ENCODE data around the gene NRXN3. TPM values are rescaled to one million over a fixed set of nuclear protein-coding genes. Genes with fewer than 3 reads are reported as not detected.

The NRXN3 gene
- total RNA-seq, 1 experiment from 2014 or later, result 0.23 TPM

DNA sequence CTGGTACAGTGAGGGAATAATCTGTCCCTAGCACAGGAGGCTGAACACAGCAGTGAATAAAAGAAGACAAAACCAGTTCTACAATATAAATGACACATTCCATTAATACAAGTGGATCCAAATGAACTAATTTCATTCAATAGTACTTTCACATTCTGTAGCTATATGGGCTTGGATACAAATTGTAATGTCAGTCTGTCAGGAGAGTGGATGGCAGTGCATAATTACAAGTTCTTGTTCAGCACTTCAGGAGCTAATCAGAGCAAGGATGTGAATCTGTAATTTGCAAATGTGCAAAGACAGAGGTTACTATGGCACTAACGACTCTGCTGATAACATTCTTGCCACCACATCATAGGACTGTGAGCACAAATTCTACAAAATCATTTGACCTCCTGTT lies 1343.3 kb downstream of the NRXN3 start:
- no peak for DNase-seq (ENCODE audit: low read depth)

DNA sequence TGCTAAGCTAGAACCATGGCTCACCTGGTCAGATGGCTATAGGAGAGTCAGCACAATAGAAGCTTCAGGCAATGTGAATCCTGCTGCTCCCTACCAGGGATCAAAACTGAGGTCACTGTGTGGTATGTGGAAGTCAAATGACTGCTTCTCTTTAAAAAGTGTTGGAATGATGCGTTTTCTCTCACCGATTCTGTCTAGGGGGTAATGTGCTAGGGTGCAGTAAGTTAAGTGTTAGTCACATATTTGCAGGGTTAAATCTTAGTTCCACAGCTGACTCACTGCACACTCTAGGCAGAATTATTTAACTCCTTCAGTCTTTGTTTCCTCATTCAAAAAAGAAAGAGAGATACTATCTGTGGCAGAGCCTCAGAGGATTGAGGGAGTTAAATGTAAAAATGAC lies 1344.5 kb downstream of the NRXN3 start:
- DNase-seq (ENCODE audit: low read depth), result peak; percentile 55

DNA sequence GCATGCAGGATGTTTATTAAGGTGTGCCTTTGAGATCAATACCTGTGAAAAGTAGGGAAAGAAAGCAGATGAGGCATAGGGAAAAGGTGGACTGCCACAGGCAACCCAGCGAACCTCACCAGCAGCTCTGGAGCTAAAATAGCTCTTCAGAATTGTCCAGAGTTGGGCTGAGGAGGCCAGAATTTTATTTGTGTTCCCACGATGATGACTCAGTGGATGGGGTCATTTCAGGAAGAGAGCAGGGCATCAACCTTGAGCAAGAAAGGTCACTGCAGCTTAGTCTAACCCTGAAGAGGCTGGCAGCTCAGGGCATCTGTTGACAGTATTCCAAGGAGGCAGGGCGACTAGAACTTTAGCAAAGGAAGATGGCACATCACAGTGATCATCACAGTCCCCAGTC lies 1345.0 kb downstream of the NRXN3 start:
- DNase-seq (ENCODE audit: low read depth), result peak; percentile 33

DNA sequence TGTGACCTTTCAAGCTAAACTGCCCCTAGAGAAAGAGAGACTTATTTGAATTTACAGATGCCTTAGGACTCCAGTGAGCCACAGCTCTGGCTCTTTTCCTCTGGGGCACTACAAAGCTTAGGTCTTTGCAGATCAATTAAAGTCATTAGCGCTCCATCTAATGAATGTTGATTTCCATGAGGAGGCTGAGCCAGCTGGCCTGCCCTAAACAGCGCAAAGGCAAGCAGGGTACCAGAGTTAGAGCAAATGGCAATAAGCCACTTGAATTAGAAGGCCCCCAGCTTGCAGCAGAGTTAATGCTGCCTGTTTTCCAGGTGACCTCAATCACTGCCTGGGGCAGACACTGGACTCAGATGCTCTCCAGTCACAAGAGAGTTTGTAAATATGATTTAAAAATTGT lies 1345.8 kb downstream of the NRXN3 start:
- DNase-seq (ENCODE audit: low read depth), result no peak

- no peak for DNase-seq (ENCODE audit: low read depth)
Measured at GRCh38 chr14:79525416-79525815, 1355.2 kb downstream of the NRXN3 start.

DNA sequence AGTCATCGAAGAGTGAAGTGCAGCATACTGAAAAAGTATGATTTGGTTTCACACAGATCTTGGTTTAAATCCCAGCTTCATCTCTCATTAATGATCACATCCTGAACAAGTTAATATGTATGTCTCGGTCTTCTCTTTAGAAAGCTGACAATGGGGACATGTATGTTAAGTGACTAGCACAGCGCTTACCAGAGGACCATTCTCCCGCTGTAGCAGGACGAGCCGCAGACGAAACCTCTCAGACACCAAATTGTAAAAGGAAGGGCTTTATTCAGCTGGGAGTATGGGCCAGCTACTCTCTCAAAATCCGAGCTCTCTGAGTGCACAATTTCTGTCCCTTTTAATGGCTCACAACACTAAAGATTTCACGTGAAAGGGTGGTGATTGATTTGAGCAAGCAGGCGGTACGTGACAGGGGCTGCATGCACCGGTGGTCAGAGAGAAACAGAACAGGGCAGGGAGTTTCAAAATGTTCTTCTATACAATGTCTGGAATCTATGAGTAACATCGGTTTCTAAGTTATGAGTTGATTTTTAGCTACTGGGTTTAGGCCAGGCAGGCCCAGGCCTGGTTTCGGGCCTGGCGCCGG lies 1358.7 kb downstream of the NRXN3 start:
- DNase-seq (ENCODE audit: low read depth), result no peak

DNA sequence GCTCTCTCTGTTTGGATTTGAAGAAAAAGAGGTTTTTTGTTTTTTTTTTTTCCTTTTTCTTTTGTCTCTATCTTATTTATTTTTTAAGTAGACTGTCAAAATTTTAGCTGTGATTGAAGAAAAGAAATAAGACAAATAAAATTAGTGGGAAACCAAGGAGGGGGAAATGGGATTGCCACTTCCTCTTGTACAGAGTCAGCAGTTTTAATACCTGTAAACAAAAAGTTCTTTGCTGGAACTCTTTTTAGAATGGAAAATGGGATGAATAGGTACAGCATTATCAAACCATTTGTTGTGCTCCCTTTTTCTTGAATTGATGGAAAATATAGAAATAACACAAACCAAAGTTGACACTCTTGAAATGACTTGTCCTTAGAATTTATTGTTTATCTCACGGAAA lies 1360.4 kb downstream of the NRXN3 start:
- no peak for DNase-seq (ENCODE audit: low read depth)

GRCh38 chr14:79534703-79535353 lies 1364.7 kb downstream of the NRXN3 start:
- no peak for DNase-seq (ENCODE audit: low read depth)

GRCh38 chr14:79540394-79540793 lies 1370.2 kb downstream of the NRXN3 start:
- DNase-seq (ENCODE audit: low read depth), result no peak

DNA sequence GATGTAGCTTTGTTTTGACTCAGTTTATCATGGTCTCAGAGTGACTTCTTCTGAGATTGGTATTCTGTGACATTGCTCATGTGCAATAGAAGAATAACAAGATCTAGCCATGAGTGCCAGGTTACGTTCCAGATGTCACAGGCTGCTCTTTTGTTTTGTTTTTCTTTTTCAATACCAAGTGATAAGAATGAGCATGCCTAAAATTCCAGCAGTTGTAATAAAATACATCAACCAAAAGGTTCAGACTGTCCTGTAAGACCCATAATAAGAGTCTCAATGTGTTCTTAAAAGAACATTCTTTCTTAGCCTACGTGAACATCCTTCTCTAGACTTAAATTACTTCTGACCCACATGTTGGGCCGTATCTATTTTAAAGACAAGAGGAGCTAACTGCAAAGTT lies 1371.9 kb downstream of the NRXN3 start:
- DNase-seq (ENCODE audit: low read depth), result peak; percentile 3

DNA sequence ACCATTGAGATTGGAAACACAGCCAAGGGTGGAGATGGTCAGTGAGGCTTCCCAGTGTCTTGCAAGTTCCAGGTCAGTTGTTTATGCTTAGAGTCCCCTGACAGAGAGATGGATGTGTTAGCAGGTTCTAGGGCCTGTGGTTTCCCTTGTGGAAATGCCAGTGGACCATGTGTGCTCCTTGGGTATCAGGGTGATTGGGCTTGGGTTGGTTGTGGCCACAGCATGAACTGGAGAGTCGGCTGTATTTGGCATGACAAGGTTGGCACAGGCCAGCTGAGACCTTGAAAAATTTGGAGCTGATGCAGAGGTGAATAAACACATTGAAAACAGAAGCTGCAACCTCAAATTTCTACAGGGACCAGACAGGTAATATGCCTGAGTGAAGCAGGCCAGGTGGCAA lies 1373.2 kb downstream of the NRXN3 start:
- no peak for DNase-seq (ENCODE audit: low read depth)

- DNase-seq (ENCODE audit: low read depth), result peak; percentile 22
Measured at GRCh38 chr14:79543967-79544697, 1374.0 kb downstream of the NRXN3 start.

- no peak for DNase-seq (ENCODE audit: low read depth)
Measured at GRCh38 chr14:79544698-79545070, 1374.5 kb downstream of the NRXN3 start.

DNA sequence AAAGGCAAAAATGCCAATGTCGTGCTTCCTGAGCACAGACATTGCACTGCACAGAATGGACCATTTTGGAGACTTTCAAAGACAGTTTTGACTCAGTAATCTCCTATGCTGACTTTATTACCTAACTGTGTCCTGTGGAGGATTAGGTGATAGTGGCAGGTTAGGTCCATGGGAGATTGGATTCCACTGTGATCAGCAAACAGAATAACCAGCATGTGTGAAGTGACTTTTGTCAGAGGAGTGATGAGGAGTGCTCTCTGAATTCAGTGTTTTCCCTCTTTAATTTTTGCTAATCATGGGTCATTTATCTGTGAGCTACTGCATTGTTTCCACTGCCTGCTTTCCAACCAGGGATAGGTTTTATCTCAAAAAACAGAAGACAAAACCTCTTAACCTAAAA lies 1378.7 kb downstream of the NRXN3 start:
- no peak for DNase-seq (ENCODE audit: low read depth)

DNA sequence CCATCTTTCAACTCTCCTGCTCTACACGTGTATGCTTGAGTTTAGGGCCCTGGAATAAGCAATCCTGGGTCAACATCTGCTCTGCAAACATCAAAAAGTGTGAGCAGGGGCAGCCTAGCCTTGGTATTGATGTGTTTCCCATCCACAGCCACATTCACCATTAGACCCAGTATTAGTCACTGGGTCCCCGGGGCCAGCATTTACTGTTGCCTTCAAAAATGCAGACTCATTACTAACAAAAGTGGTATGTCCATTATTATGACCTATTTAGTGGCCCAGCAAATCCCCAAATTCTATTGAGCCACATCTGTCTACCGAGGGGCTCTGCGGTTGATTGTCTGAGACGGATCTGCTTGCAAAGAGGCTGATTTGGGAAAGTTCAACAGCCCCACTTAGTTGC lies 1379.3 kb downstream of the NRXN3 start:
- peak; percentile 22 for DNase-seq (ENCODE audit: low read depth)

GRCh38 chr14:79551523-79551922 lies 1381.3 kb downstream of the NRXN3 start:
- no peak for DNase-seq (ENCODE audit: low read depth)

- DNase-seq (ENCODE audit: low read depth), result no peak
Measured at GRCh38 chr14:79552778-79553177, 1382.6 kb downstream of the NRXN3 start.

DNA sequence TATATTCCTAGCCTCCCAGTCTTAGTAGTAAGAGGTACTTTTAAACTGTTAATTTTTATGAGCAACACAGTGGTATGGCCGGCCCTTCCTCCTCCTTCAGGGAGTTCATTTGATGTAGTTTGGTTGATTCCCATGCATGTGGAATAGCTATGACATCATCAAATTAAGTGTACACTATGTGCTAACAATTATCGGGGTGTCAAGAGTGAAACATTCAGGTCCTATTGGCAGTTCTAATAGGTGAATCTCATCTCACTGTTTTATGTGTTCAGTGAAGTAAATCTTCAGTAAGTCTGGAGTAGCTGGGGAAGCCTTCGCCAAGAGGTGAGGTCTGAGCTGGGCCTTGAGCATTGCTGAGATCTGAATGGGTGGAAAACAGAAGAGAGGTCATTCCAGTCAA lies 1384.6 kb downstream of the NRXN3 start:
- DNase-seq (ENCODE audit: low read depth), result no peak

DNA sequence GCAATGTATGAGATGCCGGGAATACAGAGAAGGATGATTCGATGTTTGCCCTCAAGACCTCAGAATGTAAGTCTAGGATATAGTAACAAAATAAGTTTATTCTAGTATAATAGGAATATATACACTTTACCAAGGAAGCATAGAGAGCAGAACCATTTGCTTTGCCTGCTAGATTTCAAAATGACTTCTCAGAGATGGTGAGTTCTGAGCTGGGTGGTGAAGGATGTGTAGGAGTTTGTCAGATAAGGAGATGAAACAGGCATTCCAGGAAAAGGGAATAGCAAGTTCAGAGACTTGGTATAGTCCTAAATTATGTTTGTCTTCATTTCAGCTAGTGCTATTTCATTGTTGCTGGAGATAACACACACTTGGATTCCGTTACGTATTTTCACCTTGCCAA lies 1385.3 kb downstream of the NRXN3 start:
- no peak for DNase-seq (ENCODE audit: low read depth)

DNA sequence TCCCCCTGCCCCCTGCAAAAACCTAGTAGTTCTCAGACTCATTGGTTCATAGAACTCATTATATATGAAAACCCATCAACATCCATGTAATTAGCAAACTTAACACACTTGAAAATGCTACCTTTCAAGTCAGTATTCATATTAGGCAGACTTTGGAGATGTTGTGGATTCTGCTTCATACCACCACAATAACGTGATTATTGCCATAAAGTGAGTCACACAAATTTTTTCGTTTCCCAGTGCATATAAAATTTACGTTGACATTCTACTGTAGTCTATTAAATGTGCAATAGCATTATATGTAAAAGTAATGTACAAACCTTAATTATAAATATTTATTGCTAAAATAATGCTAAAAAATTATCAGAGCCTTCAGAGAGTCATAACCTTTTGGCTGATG lies 1387.1 kb downstream of the NRXN3 start:
- DNase-seq (ENCODE audit: low read depth), result no peak

DNA sequence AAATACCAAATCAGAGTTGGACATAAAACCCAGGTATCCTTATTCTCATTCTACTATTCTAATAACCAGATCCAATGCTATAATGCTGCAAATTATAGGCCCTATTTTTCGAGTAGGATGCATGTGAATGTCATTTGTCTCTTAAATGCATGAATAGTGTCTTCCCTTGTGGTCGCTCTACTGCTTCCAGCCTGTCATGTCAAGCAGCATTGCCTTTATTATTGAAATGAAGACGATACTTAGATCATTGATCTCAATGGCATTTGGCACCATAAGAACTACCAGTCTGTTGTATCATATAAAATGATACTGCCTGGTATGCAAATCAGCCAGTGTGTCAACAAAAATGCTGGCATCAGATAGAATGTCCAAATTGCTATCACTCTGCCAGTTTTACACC lies 1392.0 kb downstream of the NRXN3 start:
- no peak for DNase-seq (ENCODE audit: low read depth)

- no peak for DNase-seq (ENCODE audit: low read depth)
Measured at GRCh38 chr14:79564371-79564770, 1394.2 kb downstream of the NRXN3 start.

GRCh38 chr14:79567306-79567705 lies 1397.1 kb downstream of the NRXN3 start:
- no peak for DNase-seq (ENCODE audit: low read depth)

Measured in LHCN-M2 (cell line).